Heart left ventricle (tissue), 16 donors: Measurements from ENCODE around the gene GPX3. TPM values are rescaled to one million over a fixed set of nuclear protein-coding genes. Genes with fewer than 3 reads are reported as not detected.

Source experiments
- ATAC-seq, 4 donors: fragments of 200-7000 bp; cut with Tn5 transposase; one replicate each; pipeline ENCODE4 v1.9.1; 2020 to 2022; ENCODE audit warnings: moderate library complexity in 4 of 4, mild to moderate bottlenecking in 3 of 4, moderate number of reproducible peaks in 1 of 4
- DNase-seq, 5 donors: peaks; one replicate each; pipeline ENCODE4 v3.0.0-alpha.2; 2020
- H3K27ac ChIP-seq, 12 donors: fragments of 200-600 bp; sonication (generic) in 4 of 12; one replicate each; pipeline versions ENCODE4 v1.5.0 to v1.8.0; 2016 to 2022; ENCODE audit warnings: mild to moderate bottlenecking in 2 of 12
- H3K27me3 ChIP-seq, 9 donors: fragments of 200-600 bp; sonication (generic) in 2 of 9; one replicate each; pipeline versions ENCODE4 v1.5.1 to v1.8.0; 2016 to 2022; ENCODE audit warnings: mild to moderate bottlenecking in 3 of 9
- H3K36me3 ChIP-seq, 9 donors: fragments of 200-600 bp; sonication (generic) in 2 of 9; one replicate each; pipeline versions ENCODE4 v1.5.0 to v1.8.0; 2018 to 2022; ENCODE audit warnings: mild to moderate bottlenecking in 2 of 9
- H3K4me1 ChIP-seq, 12 donors: fragments of 200-600 bp; sonication (generic) in 4 of 12; one replicate each; pipeline versions ENCODE4 v1.5.0 to v1.8.0; 2016 to 2022; ENCODE audit warnings: mild to moderate bottlenecking in 3 of 12
- H3K4me3 ChIP-seq, 12 donors: fragments of 200-600 bp; sonication (generic) in 4 of 12; one replicate each; pipeline versions ENCODE4 v1.5.0 to v1.8.0; 2017 to 2022; ENCODE audit warnings: mild to moderate bottlenecking in 9 of 12, moderate library complexity in 4 of 12
- H3K9me3 ChIP-seq, 12 donors: fragments of 200-600 bp; sonication (generic) in 4 of 12; one replicate each; pipeline versions ENCODE4 v1.5.0 to v1.8.0; 2016 to 2022; ENCODE audit warnings: mild to moderate bottlenecking in 1 of 12
- POLR2A ChIP-seq, 2 donors: fragments of 450-650 bp; IDR thresholded peaks; one replicate each; pipeline ENCODE4 v1.6.1; 2017; ENCODE audit warnings: antibody characterized with exemption in 2 of 2, mild to moderate bottlenecking in 2 of 2, moderate library complexity in 2 of 2
- WGBS, 4 donors: extraction: QIAGEN DNeasy Blood & Tissue Kit in 2 of 4; methylation state at CpG; one replicate each; pipeline versions ENCODE4 v1.1.5 to v1.1.7; 2013 to 2018; 5-methylcytosine and 5-hydroxymethylcytosine counted together
- intact Hi-C, 10 donors: fragments of 100-400 bp; cut with DNase I; formaldehyde crosslinking; loops; one replicate each; pipeline versions ENCODE4 v1.11.1 to v1.14.2; 2022
- polyA plus RNA-seq, 2 donors: library from polyadenylated mRNA; stranded (reverse); fragments of 200-250 nt; gene quantifications; one replicate each; pipeline ENCODE4 v1.2.3, GENCODE V29; 2013
- total RNA-seq, 9 donors: library from RNA; depleted of rRNA in 2 of 9; stranded (reverse); fragments of >200 nt in 2 of 9; fragmentation: NEBNext Ultra II Directional in 3 of 9; extraction: Animal tissue kit (Norgen Biotek cat#: 25700) in 3 of 9; gene quantifications; one replicate each; pipeline versions ENCODE4 v1.1.0 to v1.2.4, GENCODE V29; 2016 to 2023
- TF ChIP-seq, protein P1 (sequence below), 12 donors: fragments of 200-600 bp; sonication (generic) in 4 of 12; IDR thresholded peaks; one replicate each; pipeline versions ENCODE4 v1.5.0 to v1.8.0; 2018 to 2022; ENCODE audit warnings: antibody characterized with exemption in 12 of 12, mild to moderate bottlenecking in 5 of 12
- donor health status: ischemic (EF 13 %, LVEDD 7.1; RV severe dilation, severe dysfunction).
- donor health status: healthy with polysubstance abuse.
- donor health status: DM: no; HTN: yes; CAD: no.
- donor health status: DM: no; HTN: no; CAD: no.
- donor health status: ischemic (EF 25% LVEDD 6.9; RV normal size, moderate dysfunction).
- donor health status: ischemic (EF 25% LVEDD 5.7; RV mildly dilated, moderate dysfunction).
- donor health status: healthy.
- donor health status: DM: yes; HTN: yes; CAD: no.
- donor health status: ischemic (EF 35%, LVEDD 5.7; RV mildly dilated, moderate dysfunction).
- donor health status: nonischemic (EF 11% LVEDD 7.7; RV severe dilation, severe dysfunction).
- donor health status: DM: yes; HTN: yes; CAD: no.
- donor health status: PGD.
- donor health status: ischemic (EF 29% LVEDD 5.4; RV normal size, mild dysfunction).
- donor health status: nonischemic (EF 23%, LVEDD 6.1; RV moderate dilation, normal function).

Gene GPX3
- total and polyA plus RNA-seq, 11 donors: 416 to 1,563 (median 819) TPM

DNA sequence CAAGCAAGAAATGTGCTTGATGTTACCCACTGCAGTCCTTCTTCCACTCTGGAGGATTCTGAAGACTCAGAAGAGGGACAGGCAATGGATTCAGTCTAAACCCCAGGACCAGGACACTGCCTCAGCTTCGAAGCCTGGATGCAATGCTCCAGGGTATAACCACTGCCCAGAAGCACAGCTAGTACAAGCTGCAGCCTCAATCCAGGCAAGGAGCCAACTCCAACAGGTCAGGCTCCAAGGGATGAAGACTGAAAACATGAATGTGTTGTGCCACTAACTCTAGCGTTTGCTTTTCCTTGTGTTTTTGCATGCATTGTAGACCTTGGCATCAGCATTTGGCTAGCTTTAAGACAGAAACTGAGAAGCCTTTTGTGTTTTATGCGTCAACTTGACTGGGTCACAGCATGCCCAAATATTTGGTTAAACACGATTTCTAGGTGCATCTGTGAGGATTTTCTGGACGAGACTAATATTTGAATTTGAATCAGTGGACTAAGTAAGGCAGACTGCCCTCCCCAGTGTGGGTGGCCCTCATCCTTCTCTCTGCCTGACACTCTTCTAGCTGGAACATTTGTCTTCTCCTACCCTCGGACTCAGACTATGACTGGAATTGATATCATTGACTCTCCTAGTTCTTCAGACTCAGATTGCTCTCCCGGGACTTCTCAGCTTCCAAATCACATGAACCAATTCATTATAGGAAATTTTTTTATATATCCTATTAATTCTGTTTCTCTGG lies 20.5 kb upstream of the GPX3 start:
- H3K36me3 ChIP-seq: no peaks in the 10 kb centered on the region
- TF ChIP-seq, protein P1, sequence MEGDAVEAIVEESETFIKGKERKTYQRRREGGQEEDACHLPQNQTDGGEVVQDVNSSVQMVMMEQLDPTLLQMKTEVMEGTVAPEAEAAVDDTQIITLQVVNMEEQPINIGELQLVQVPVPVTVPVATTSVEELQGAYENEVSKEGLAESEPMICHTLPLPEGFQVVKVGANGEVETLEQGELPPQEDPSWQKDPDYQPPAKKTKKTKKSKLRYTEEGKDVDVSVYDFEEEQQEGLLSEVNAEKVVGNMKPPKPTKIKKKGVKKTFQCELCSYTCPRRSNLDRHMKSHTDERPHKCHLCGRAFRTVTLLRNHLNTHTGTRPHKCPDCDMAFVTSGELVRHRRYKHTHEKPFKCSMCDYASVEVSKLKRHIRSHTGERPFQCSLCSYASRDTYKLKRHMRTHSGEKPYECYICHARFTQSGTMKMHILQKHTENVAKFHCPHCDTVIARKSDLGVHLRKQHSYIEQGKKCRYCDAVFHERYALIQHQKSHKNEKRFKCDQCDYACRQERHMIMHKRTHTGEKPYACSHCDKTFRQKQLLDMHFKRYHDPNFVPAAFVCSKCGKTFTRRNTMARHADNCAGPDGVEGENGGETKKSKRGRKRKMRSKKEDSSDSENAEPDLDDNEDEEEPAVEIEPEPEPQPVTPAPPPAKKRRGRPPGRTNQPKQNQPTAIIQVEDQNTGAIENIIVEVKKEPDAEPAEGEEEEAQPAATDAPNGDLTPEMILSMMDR (IDR thresholded peaks at IDR 0.05): no peak
- no peak for TF ChIP-seq POLR2A (IDR thresholded peaks at IDR 0.05)
- DNase-seq (peak in 4 of 5 donors; percentile 50 to 82 (median 64)), ATAC-seq (peak; percentile 59 to 84 (median 80))
- H3K4me1 ChIP-seq: peaks cover 0 to 22% (median 9%) of the 10 kb centered on the region in 12 donors
- H3K27ac ChIP-seq: peak overlapping the region in 1 of 12 donors; percentile 26
- no peak overlapping the region for H3K4me3 ChIP-seq
- intact Hi-C loops: loop anchor here in 9 of 10 donors (5.0 to 10.0 kb wide), 8 partner anchors 47 to 237 kb away; partner anchors contain the start of gene ANXA6 (in 1 of the 9)
- H3K9me3 ChIP-seq: no peaks in the 10 kb centered on the region
- no peaks in the 10 kb centered on the region for H3K27me3 ChIP-seq
- 45 to 58% (median 48%) methylated on average over 7 of the region's 7 CpGs for WGBS, 4 donors

DNA sequence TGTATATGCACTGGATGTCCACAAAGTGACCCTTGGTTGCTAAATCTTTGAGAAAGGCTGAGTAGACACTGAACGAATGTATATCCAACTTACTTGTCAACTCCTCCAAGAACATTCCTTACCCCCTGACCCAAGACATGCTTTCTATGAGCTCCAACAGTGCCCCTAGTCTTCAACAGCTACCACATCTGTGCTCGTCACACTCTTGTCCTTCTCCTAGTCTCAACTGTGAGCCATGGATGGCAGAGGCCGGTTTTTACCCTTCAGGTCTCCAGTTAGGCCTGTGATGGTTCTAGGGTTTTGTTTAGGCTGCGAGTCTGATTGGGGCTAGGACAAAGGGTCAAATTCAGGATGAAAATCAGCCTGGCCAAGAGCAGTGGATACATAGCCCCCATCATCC lies 19.0 kb upstream of the GPX3 start:
- Histone ChIP-seq H3K4me1 (peaks cover 0 to 38% (median 24%) of the 10 kb centered on the region in 12 donors), H3K9me3 (no peaks in the 10 kb centered on the region), H3K27ac (no peak overlapping the region), H3K36me3 (no peaks in the 10 kb centered on the region), H3K27me3 (no peaks in the 10 kb centered on the region), H3K4me3 (no peak overlapping the region)
- ATAC-seq (no peak), DNase-seq (no peak)
- intact Hi-C loops: loop anchor here in 9 of 10 donors (5.0 to 10.0 kb wide), 8 partner anchors 46 to 236 kb away; partner anchors contain the start of gene ANXA6 (in 1 of the 9)
- WGBS, 4 donors: 89 to 97% (median 91%) methylated on average over 4 of the region's 4 CpGs
- TF ChIP-seq POLR2A (IDR thresholded peaks at IDR 0.05): no peak
- TF ChIP-seq, protein P1 (IDR thresholded peaks at IDR 0.05): no peak

DNA sequence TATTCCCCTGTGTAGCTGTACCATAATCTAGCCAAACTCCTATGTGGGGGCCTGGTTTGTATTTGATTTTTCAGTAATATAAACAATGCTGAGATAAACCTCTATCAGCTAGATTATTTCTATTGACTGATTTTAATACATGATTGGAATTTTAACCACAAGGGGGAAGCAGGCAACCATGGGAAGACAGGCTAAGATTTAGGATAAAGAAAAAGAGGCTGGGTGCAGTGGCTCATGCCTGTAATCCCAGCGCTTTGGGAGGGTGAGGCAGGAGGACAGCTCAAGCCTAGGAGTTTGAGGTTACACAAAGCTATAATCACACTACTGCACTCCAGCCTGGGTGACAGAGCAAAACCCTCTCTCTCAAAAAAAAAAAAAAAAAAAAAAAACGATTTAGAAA lies 18.1 kb upstream of the GPX3 start:
- WGBS, 4 donors: 18 to 40% (median 28%) methylated on average over 2 of the region's 2 CpGs
- no peak for DNase-seq
- intact Hi-C loops: loop anchor here (1.0 to 10.0 kb wide), 17 partner anchors 45 to 235 kb away; partner anchors contain the start of gene ANXA6 (in 1 of the 10)
- Histone ChIP-seq H3K9me3 (no peaks in the 10 kb centered on the region), H3K4me3 (no peak overlapping the region), H3K36me3 (no peaks in the 10 kb centered on the region), H3K27me3 (no peaks in the 10 kb centered on the region), H3K4me1 (peaks cover 0 to 46% (median 32%) of the 10 kb centered on the region in 12 donors), H3K27ac (no peak overlapping the region)
- TF ChIP-seq, protein P1 (IDR thresholded peaks at IDR 0.05): peak; percentile 46 to 73 (median 64)
- no peak for TF ChIP-seq POLR2A (IDR thresholded peaks at IDR 0.05)
- peak in 2 of 4 donors; percentile 28 to 35 for ATAC-seq
